ENCODE measurements around the gene ZNF490. TPM values are rescaled to one million over a fixed set of nuclear protein-coding genes. Genes with fewer than 3 reads are reported as not detected.
A peak's percentile ranks its signal among the peaks of the same experiment; 100 is the strongest.
"Not testable (repeated sequence)": the region's sequence is repeated elsewhere in the genome, so short reads cannot be mapped to it uniquely, and the experiment has no call there.

Gene ZNF490
- total RNA-seq = 10 to 100 TPM; 12.8 to 16.0 TPM

- Mint-ChIP-seq H3K36me3 (ENCODE audit: insufficient read depth in 2 of 2) (peaks cover 6 to 11% of the 10 kb centered on the region in 2 donors), H3K4me3 (peak within 1 kb of the TSS; percentile 97 to 99), H3K27ac (peak within 1 kb of the TSS; percentile 85), H3K4me1 (ENCODE audit: low read depth) (peaks cover 37% of the 10 kb centered on the region), H3K27me3 (ENCODE audit: low read depth) (no peaks in the 10 kb centered on the region), H3K9me3 (no peaks in the 10 kb centered on the region)
- DNase-seq (peak; percentile 97 to 99), ATAC-seq (replicated peaks in 1 of 2) (peak; percentile 96 to 98)
Observed at GRCh38 chr19:12610540-12611360, at the start of gene ZNF490, which contains the start of gene ZNF791. ZNF490 (minus strand) TSS chr19:12610813; CDS start chr19:12610680, 133 bp downstream. ZNF791 (plus strand) TSS chr19:12610920; CDS start chr19:12611080, 160 bp downstream.

- Mint-ChIP-seq H3K27ac (no peak overlapping the region), H3K4me1 (ENCODE audit: low read depth) (no peaks in the 10 kb centered on the region), H3K27me3 (ENCODE audit: low read depth) (no peaks in the 10 kb centered on the region), H3K4me3 (no peak overlapping the region), H3K9me3 (no peaks in the 10 kb centered on the region), H3K36me3 (ENCODE audit: insufficient read depth in 2 of 2) (peaks cover 11 to 35% of the 10 kb centered on the region in 2 donors)
- ATAC-seq (replicated peaks in 1 of 2) (no peak), DNase-seq (no peak)
Observed at GRCh38 chr19:12657966-12658365, 47.4 kb upstream of the ZNF490 start.

GRCh38 chr19:12656899-12657571, 46.4 kb upstream of the ZNF490 start:
- Mint-ChIP-seq H3K27ac (no peak overlapping the region), H3K4me1 (ENCODE audit: low read depth) (no peaks in the 10 kb centered on the region), H3K36me3 (ENCODE audit: insufficient read depth in 2 of 2) (peaks cover 11 to 35% of the 10 kb centered on the region in 2 donors), H3K4me3 (no peak overlapping the region), H3K27me3 (ENCODE audit: low read depth) (no peaks in the 10 kb centered on the region), H3K9me3 (no peaks in the 10 kb centered on the region)
- ATAC-seq (replicated peaks in 1 of 2) (peak in 1 of 2 donors; percentile 5), DNase-seq (peak in 1 of 2 donors; percentile 29)

- DNase-seq (no peak), ATAC-seq (replicated peaks in 1 of 2) (no peak)
- no peaks in the 10 kb centered on the region for H3K27me3 Mint-ChIP-seq (ENCODE audit: low read depth)
- H3K27ac Mint-ChIP-seq = no peak overlapping the region
- H3K9me3 Mint-ChIP-seq = no peaks in the 10 kb centered on the region
- H3K4me1 Mint-ChIP-seq (ENCODE audit: low read depth) = no peaks in the 10 kb centered on the region
- peaks cover 11 to 31% of the 10 kb centered on the region in 2 donors for H3K36me3 Mint-ChIP-seq (ENCODE audit: insufficient read depth in 2 of 2)
- no peak overlapping the region for H3K4me3 Mint-ChIP-seq
Observed at GRCh38 chr19:12655546-12655945, 44.9 kb upstream of the ZNF490 start.

- Mint-ChIP-seq H3K27ac (no peak overlapping the region), H3K4me3 (no peak overlapping the region), H3K4me1 (ENCODE audit: low read depth) (no peaks in the 10 kb centered on the region), H3K27me3 (ENCODE audit: low read depth) (no peaks in the 10 kb centered on the region), H3K36me3 (ENCODE audit: insufficient read depth in 2 of 2) (peaks cover 4 to 29% of the 10 kb centered on the region in 2 donors), H3K9me3 (no peaks in the 10 kb centered on the region)
- no peak for ATAC-seq (replicated peaks in 1 of 2)
- no peak for DNase-seq
Observed at GRCh38 chr19:12652219-12652618, 41.6 kb upstream of the ZNF490 start.

- no peak overlapping the region for H3K4me3 Mint-ChIP-seq
- no peaks in the 10 kb centered on the region for H3K27me3 Mint-ChIP-seq (ENCODE audit: low read depth)
- DNase-seq (no peak), ATAC-seq (replicated peaks in 1 of 2) (no peak)
- H3K9me3 Mint-ChIP-seq = no peaks in the 10 kb centered on the region
- no peaks in the 10 kb centered on the region for H3K4me1 Mint-ChIP-seq (ENCODE audit: low read depth)
- peaks cover 0 to 14% of the 10 kb centered on the region in 2 donors for H3K36me3 Mint-ChIP-seq (ENCODE audit: insufficient read depth in 2 of 2)
- no peak overlapping the region for H3K27ac Mint-ChIP-seq
Observed at GRCh38 chr19:12649941-12650340, 39.3 kb upstream of the ZNF490 start.

- Mint-ChIP-seq H3K27ac (no peak overlapping the region), H3K9me3 (no peaks in the 10 kb centered on the region), H3K4me3 (no peak overlapping the region), H3K27me3 (ENCODE audit: low read depth) (no peaks in the 10 kb centered on the region), H3K36me3 (ENCODE audit: insufficient read depth in 2 of 2) (peaks cover 0 to 10% of the 10 kb centered on the region in 2 donors), H3K4me1 (ENCODE audit: low read depth) (no peaks in the 10 kb centered on the region)
- no peak for ATAC-seq (replicated peaks in 1 of 2)
- no peak for DNase-seq
Observed at GRCh38 chr19:12648088-12648487, 37.5 kb upstream of the ZNF490 start.

GRCh38 chr19:12647490-12648071, 37.0 kb upstream of the ZNF490 start:
- peaks cover 0 to 10% of the 10 kb centered on the region in 2 donors for H3K36me3 Mint-ChIP-seq (ENCODE audit: insufficient read depth in 2 of 2)
- H3K27me3 Mint-ChIP-seq (ENCODE audit: low read depth) = no peaks in the 10 kb centered on the region
- peak in 1 of 2 donors; percentile 46 for DNase-seq
- peak; percentile 58 to 62 for ATAC-seq (replicated peaks in 1 of 2)
- H3K4me1 Mint-ChIP-seq (ENCODE audit: low read depth) = no peaks in the 10 kb centered on the region
- H3K27ac Mint-ChIP-seq = no peak overlapping the region
- H3K4me3 Mint-ChIP-seq = peak overlapping the region in 1 of 2 donors; percentile 46
- H3K9me3 Mint-ChIP-seq = no peaks in the 10 kb centered on the region

GRCh38 chr19:12647047-12647446, 36.4 kb upstream of the ZNF490 start:
- Mint-ChIP-seq H3K4me1 (ENCODE audit: low read depth) (no peaks in the 10 kb centered on the region), H3K27me3 (ENCODE audit: low read depth) (no peaks in the 10 kb centered on the region), H3K36me3 (ENCODE audit: insufficient read depth in 2 of 2) (peaks cover 0 to 10% of the 10 kb centered on the region in 2 donors), H3K9me3 (no peaks in the 10 kb centered on the region), H3K4me3 (no peak overlapping the region), H3K27ac (no peak overlapping the region)
- DNase-seq (no peak), ATAC-seq (replicated peaks in 1 of 2) (peak in 1 of 2 donors; percentile 7)

GRCh38 chr19:12646551-12646950, 35.9 kb upstream of the ZNF490 start:
- ATAC-seq (replicated peaks in 1 of 2) (no peak), DNase-seq (no peak)
- Mint-ChIP-seq H3K4me3 (no peak overlapping the region), H3K27me3 (ENCODE audit: low read depth) (no peaks in the 10 kb centered on the region), H3K9me3 (no peaks in the 10 kb centered on the region), H3K27ac (no peak overlapping the region), H3K4me1 (ENCODE audit: low read depth) (no peaks in the 10 kb centered on the region), H3K36me3 (ENCODE audit: insufficient read depth in 2 of 2) (peaks cover 0 to 8% of the 10 kb centered on the region in 2 donors)

GRCh38 chr19:12643716-12644115, 33.1 kb upstream of the ZNF490 start:
- not testable (repeated sequence) for H3K27ac Mint-ChIP-seq; DNase-seq; H3K36me3 Mint-ChIP-seq (ENCODE audit: insufficient read depth in 2 of 2); H3K9me3 Mint-ChIP-seq; H3K27me3 Mint-ChIP-seq (ENCODE audit: low read depth); ATAC-seq (replicated peaks in 1 of 2); H3K4me3 Mint-ChIP-seq
- peaks cover 17% of the 10 kb centered on the region for H3K4me1 Mint-ChIP-seq (ENCODE audit: low read depth)

- peaks cover 0 to 2% of the 10 kb centered on the region in 2 donors for H3K36me3 Mint-ChIP-seq (ENCODE audit: insufficient read depth in 2 of 2)
- no peak overlapping the region for H3K4me3 Mint-ChIP-seq
- DNase-seq (no peak), ATAC-seq (replicated peaks in 1 of 2) (no peak)
- no peak overlapping the region for H3K27ac Mint-ChIP-seq
- H3K4me1 Mint-ChIP-seq (ENCODE audit: low read depth) = peaks cover 17% of the 10 kb centered on the region
- H3K27me3 Mint-ChIP-seq (ENCODE audit: low read depth) = no peaks in the 10 kb centered on the region
- H3K9me3 Mint-ChIP-seq = no peaks in the 10 kb centered on the region
Observed at GRCh38 chr19:12642506-12642905, 31.9 kb upstream of the ZNF490 start.

GRCh38 chr19:12641456-12641855, 30.8 kb upstream of the ZNF490 start:
- ATAC-seq (replicated peaks in 1 of 2) (no peak), DNase-seq (no peak)
- Mint-ChIP-seq H3K4me3 (no peak overlapping the region), H3K9me3 (no peaks in the 10 kb centered on the region), H3K27ac (no peak overlapping the region), H3K4me1 (ENCODE audit: low read depth) (peaks cover 17% of the 10 kb centered on the region), H3K27me3 (ENCODE audit: low read depth) (no peaks in the 10 kb centered on the region), H3K36me3 (ENCODE audit: insufficient read depth in 2 of 2) (peaks cover 0 to 1% of the 10 kb centered on the region in 2 donors)

All from activated T-cell treated with anti-CD3 and anti-CD28 coated beads, Interleukin-2, amount 50 U/mL, for 72 hours (primary cell).